PFSK-1 (cell line): ENCODE data around the gene RAD51B.

Experiments used
- FOXP2 ChIP-seq: optimal IDR thresholded peaks from 2 replicates; pipeline ENCODE3; 2011; ENCODE audit warnings: borderline replicate concordance, control low read depth, inconsistent platforms; ENCODE audit not compliant: insufficient read depth; ENCODE audit errors: extremely low read length, extremely low read depth
- POLR2AphosphoS5 ChIP-seq: IDR thresholded peaks from 2 replicates; pipeline ENCODE4 v1.6.1; 2012; ENCODE audit warnings: low read depth, mild to moderate bottlenecking, control low read depth, low read length, moderate library complexity
- REST ChIP-seq, 2 experiments: IDR thresholded peaks; 2 replicates each; pipeline versions ENCODE4 v1.6.1 to v1.8.0; 2011 to 2012; ENCODE audit warnings: low read depth in 2 of 2, low read length in 2 of 2, control low read depth in 1 of 2, inconsistent platforms in 1 of 2, mild to moderate bottlenecking in 1 of 2, moderate library complexity in 1 of 2; ENCODE audit not compliant: insufficient read depth in 1 of 2
- SIN3A ChIP-seq: IDR thresholded peaks from 2 replicates; pipeline ENCODE4 v1.6.1; 2012; ENCODE audit warnings: mild to moderate bottlenecking, low read length, moderate library complexity, borderline replicate concordance; ENCODE audit not compliant: insufficient read depth
- TAF1 ChIP-seq: IDR thresholded peaks from 2 replicates; pipeline ENCODE4 v1.6.1; 2012; ENCODE audit warnings: low read length, control low read depth, borderline replicate concordance; ENCODE audit not compliant: insufficient read depth

GRCh38 chr14:67927244-67927643 is 107.7 kb downstream of the RAD51B start:
- no peak for TF ChIP-seq TAF1
- TF ChIP-seq FOXP2: no peak
- no peak for TF ChIP-seq POLR2AphosphoS5
- no peak for TF ChIP-seq SIN3A
- no peak for TF ChIP-seq REST (IDR thresholded peaks at IDR 0.05; ENCODE audit: insufficient read depth in 1 of 2, low read depth in 2 of 2, low read length in 2 of 2)
